H1 (cell line): ENCODE data around the gene UNK. TPM values are rescaled to one million over a fixed set of nuclear protein-coding genes. Genes with fewer than 3 reads are reported as not detected.

Experiments
- CTCF ChIA-PET: fragments of 300-600 bp; sonication (Branson Sonifier 250); formaldehyde crosslinking; loops from one replicate; lab custom pipeline; 2021; ENCODE audit not compliant: partially characterized antibody; lab: Charles Lee
- POLR2A ChIA-PET: fragments of 300-600 bp; sonication (Branson Sonifier 250); formaldehyde crosslinking; loops from one replicate; lab custom pipeline; 2021; ENCODE audit warnings: inconsistent platforms; ENCODE audit not compliant: partially characterized antibody; lab: Charles Lee
- DNase-seq, 2 experiments: peaks; one replicate each; pipeline versions ENCODE4 v3.0.0 to v3.0.0-alpha.2; 2010 to 2022; ENCODE audit warnings: low spot score in 2 of 2, low read depth in 1 of 2, mixed read lengths in 1 of 2
- FAIRE-seq: peaks from 2 replicates; lab custom pipeline; 2011; peaks lifted over from hg19 to GRCh38; lab: Jason Lieb, UNC
- H2AFZ ChIP-seq: 2 replicates; pipeline ENCODE4 v1.8.1; 2012; ENCODE audit warnings: low read length, inconsistent platforms
- H2AK5ac ChIP-seq: 2 replicates; pipeline ENCODE4 v1.6.1; 2013; ENCODE audit warnings: low read depth, low read length
- H2BK120ac ChIP-seq: replicated peaks from 2 replicates; pipeline ENCODE3; 2013; ENCODE audit warnings: low read depth, low read length, inconsistent platforms
- H2BK12ac ChIP-seq: 2 replicates; pipeline ENCODE4 v1.6.1; 2013; ENCODE audit warnings: low read depth, low read length
- H2BK15ac ChIP-seq: 2 replicates; pipeline ENCODE4 v1.6.1; 2013; ENCODE audit warnings: low read length
- H2BK20ac ChIP-seq: 2 replicates; pipeline ENCODE4 v1.6.1; 2013; ENCODE audit warnings: low read length
- H2BK5ac ChIP-seq: 2 replicates; pipeline ENCODE4 v1.6.1; 2013; ENCODE audit warnings: low read depth, low read length
- H3K14ac ChIP-seq: 2 replicates; pipeline ENCODE4 v1.6.1; 2013; ENCODE audit warnings: inconsistent platforms; ENCODE audit not compliant: insufficient read length
- H3K18ac ChIP-seq: 2 replicates; pipeline ENCODE4 v1.6.1; 2013; ENCODE audit warnings: low read length; ENCODE audit errors: extremely low read depth
- H3K23ac ChIP-seq: 2 replicates; pipeline ENCODE4 v1.6.1; 2013; ENCODE audit warnings: inconsistent platforms; ENCODE audit not compliant: insufficient read length
- H3K23me2 ChIP-seq: 2 replicates; pipeline ENCODE4 v1.6.1; 2013; ENCODE audit warnings: low read depth, low read length
- H3K27ac ChIP-seq: 2 replicates; pipeline ENCODE4 v1.6.1; 2011; ENCODE audit warnings: low read depth, low read length, inconsistent platforms
- H3K27me3 ChIP-seq, 4 experiments: replicated peaks in 1 of 4; 1 replicate in 1 of 4; 2 replicates in 3 of 4; pipeline versions ENCODE4 v1.6.1 to v1.8.1; 2011 to 2013; ENCODE audit warnings: low read length in 3 of 4, mild to moderate bottlenecking in 3 of 4, inconsistent platforms in 2 of 4, mixed read lengths in 2 of 4, moderate library complexity in 1 of 4; ENCODE audit not compliant: control insufficient read depth in 3 of 4, insufficient read depth in 3 of 4; ENCODE audit errors: extremely low read depth in 1 of 4
- H3K36me3 ChIP-seq, 4 experiments: 2 replicates each; pipeline versions ENCODE4 v1.6.1 to v1.8.1; 2011 to 2013; ENCODE audit warnings: mild to moderate bottlenecking in 4 of 4, low read length in 3 of 4, moderate library complexity in 2 of 4, control low read depth in 1 of 4, inconsistent platforms in 1 of 4; ENCODE audit not compliant: insufficient read depth in 4 of 4, control insufficient read depth in 2 of 4
- H3K4ac ChIP-seq: replicated peaks from 2 replicates; pipeline ENCODE3; 2013; ENCODE audit warnings: low read length, low read depth, mixed read lengths, inconsistent platforms; ENCODE audit not compliant: insufficient read length
- H3K4me1 ChIP-seq, 4 experiments: replicated peaks in 1 of 4; 1 replicate in 1 of 4; 2 replicates in 3 of 4; pipeline versions ENCODE4 v1.6.1 to v1.8.1; 2011 to 2013; ENCODE audit warnings: low read length in 3 of 4, inconsistent platforms in 2 of 4, mixed read lengths in 1 of 4; ENCODE audit not compliant: insufficient read depth in 4 of 4, control insufficient read depth in 3 of 4
- H3K4me2 ChIP-seq, 2 experiments: 2 replicates each; pipeline versions ENCODE4 v1.6.1 to v1.8.1; 2011 to 2013; ENCODE audit warnings: low read depth in 2 of 2, low read length in 2 of 2, control low read depth in 1 of 2, inconsistent platforms in 1 of 2, mild to moderate bottlenecking in 1 of 2; ENCODE audit not compliant: insufficient read depth in 1 of 2
- H3K4me3 ChIP-seq, 4 experiments: fragments of 200-600, 300-600 bp in 1 of 4; sonication (generic), shearing (Covaris generic), sonication (Bioruptor Twin) in 1 of 4; 2 replicates each; pipeline versions ENCODE4 v1.5.1 to v1.8.1; 2011 to 2016; ENCODE audit warnings: low read length in 4 of 4, low read depth in 3 of 4, control low read depth in 2 of 4, inconsistent platforms in 2 of 4, mild to moderate bottlenecking in 2 of 4, mixed read lengths in 1 of 4, moderate library complexity in 1 of 4; ENCODE audit not compliant: insufficient read depth in 2 of 4; ENCODE audit errors: extremely low read depth in 1 of 4
- H3K56ac ChIP-seq: replicated peaks from 2 replicates; pipeline ENCODE3; 2013; ENCODE audit warnings: low read depth, mild to moderate bottlenecking, mixed read lengths, low read length, inconsistent platforms; ENCODE audit not compliant: insufficient read length
- H3K79me1 ChIP-seq: 2 replicates; pipeline ENCODE4 v1.6.1; 2013; ENCODE audit warnings: low read depth, low read length, control low read depth
- H3K79me2 ChIP-seq, 2 experiments: 2 replicates each; pipeline versions ENCODE4 v1.6.1 to v1.8.1; 2012 to 2013; ENCODE audit warnings: low read length in 2 of 2, mild to moderate bottlenecking in 2 of 2, inconsistent platforms in 1 of 2; ENCODE audit not compliant: insufficient read depth in 2 of 2, control insufficient read depth in 1 of 2
- H3K9ac ChIP-seq, 4 experiments: replicated peaks in 1 of 4; 1 replicate in 1 of 4; 2 replicates in 3 of 4; pipeline versions ENCODE4 v1.6.1 to v1.8.1; 2011 to 2013; ENCODE audit warnings: low read depth in 3 of 4, low read length in 3 of 4, control low read depth in 2 of 4, mild to moderate bottlenecking in 2 of 4, moderate library complexity in 2 of 4, inconsistent platforms in 1 of 4; ENCODE audit errors: extremely low read depth in 1 of 4
- H3K9me3 ChIP-seq, 2 experiments: 2 replicates each; pipeline versions ENCODE4 v1.6.1 to v1.8.1; 2012 to 2013; ENCODE audit warnings: mild to moderate bottlenecking in 2 of 2, moderate library complexity in 2 of 2, control low read depth in 1 of 2, inconsistent platforms in 1 of 2, low read depth in 1 of 2, low read length in 1 of 2, mixed read lengths in 1 of 2; ENCODE audit not compliant: insufficient read depth in 2 of 2
- H4K20me1 ChIP-seq, 2 experiments: replicated peaks in 1 of 2; 2 replicates each; pipeline versions ENCODE3 to v1.8.1; 2011 to 2013; ENCODE audit warnings: inconsistent platforms in 2 of 2, low read length in 2 of 2, mild to moderate bottlenecking in 1 of 2; ENCODE audit not compliant: insufficient read depth in 2 of 2, control insufficient read depth in 1 of 2
- H4K5ac ChIP-seq: 2 replicates; pipeline ENCODE4 v1.6.1; 2013; ENCODE audit warnings: low read length, low read depth, mixed read lengths, inconsistent platforms; ENCODE audit not compliant: insufficient read length
- H4K8ac ChIP-seq: 2 replicates; pipeline ENCODE4 v1.8.0; 2013; ENCODE audit warnings: mild to moderate bottlenecking, moderate library complexity, low read length, inconsistent platforms; ENCODE audit not compliant: insufficient read depth; ENCODE audit errors: extremely low read depth
- H4K91ac ChIP-seq: replicated peaks from 2 replicates; pipeline ENCODE3; 2013; ENCODE audit warnings: low read length, mixed read lengths, inconsistent platforms; ENCODE audit not compliant: insufficient read length
- BCL11A ChIP-seq, 2 experiments: IDR thresholded peaks; one replicate each; pipeline ENCODE4 v1.6.1; 2011; ENCODE audit warnings: low read depth in 2 of 2, low read length in 2 of 2, mild to moderate bottlenecking in 2 of 2
- GABPA ChIP-seq: IDR thresholded peaks from 2 replicates; pipeline ENCODE4 v1.6.1; 2011; ENCODE audit warnings: mild to moderate bottlenecking, low read length, moderate library complexity, borderline replicate concordance; ENCODE audit not compliant: insufficient read depth
- GTF2F1 ChIP-seq: IDR thresholded peaks from 2 replicates; pipeline ENCODE4 v1.6.1; 2012; ENCODE audit warnings: low read depth, low read length, improper control_type of control experiment, borderline replicate concordance
- TEAD4 ChIP-seq: IDR thresholded peaks from 2 replicates; pipeline ENCODE4 v1.6.1; 2012; ENCODE audit warnings: low read depth, low read length, inconsistent platforms, mixed read lengths
- WGBS, 2 experiments: shearing (Covaris generic) in 1 of 2; methylation state at CpG; one replicate each; pipeline versions ENCODE4 v1.1.6 to v1.1.7; 2013 to 2015; ENCODE audit warnings: low lambda C conversion rate in 2 of 2, mixed read lengths in 2 of 2, inconsistent platforms in 1 of 2, low coverage in 1 of 2, missing lambda C conversion rate in 1 of 2; ENCODE audit not compliant: insufficient replicate concordance in 2 of 2, insufficient coverage in 1 of 2, insufficient read length in 1 of 2; ENCODE audit errors: extremely low coverage in 1 of 2, missing lambda C conversion rate in 1 of 2; 5-methylcytosine and 5-hydroxymethylcytosine counted together
- polyA plus RNA-seq, 7 experiments: library from polyadenylated mRNA; depleted of rRNA in 3 of 7; stranded (reverse) in 5 of 7; unstranded in 2 of 7; fragments of >200 nt in 5 of 7; fragments of 200-250 nt in 2 of 7; gene quantifications; 1 replicate in 5 of 7; 2 replicates in 1 of 7; 4 replicates in 1 of 7; pipeline versions ENCODE4 v1.2.1 to v1.2.3, GENCODE V29; 2011 to 2013; ENCODE audit warnings: missing spikeins in 2 of 7, mixed read lengths in 2 of 7
- total RNA-seq: library from RNA; stranded (reverse); fragmentation: NEBNext Ultra II Directional; extraction: Animal tissue kit (Norgen Biotek cat#: 25700); gene quantifications from 2 replicates; pipeline ENCODE4 v1.2.1, GENCODE V29; 2021

The UNK gene
- total and polyA plus RNA-seq, 2 of the 8 experiments (the other 6 are each of a cell fraction or from before 2014, with no cell fraction given), result 24.2 to 33.3 TPM

GRCh38 chr17:75849724-75850123, 65.1 kb downstream of the UNK start:
- Histone ChIP-seq H3K79me1 (peaks cover 10% of the 10 kb centered on the region; the same call in 1 of the 2 replicates), H3K36me3 (peaks cover 7 to 36% (median 28%) of the 10 kb centered on the region in 4 experiments), H4K8ac (no peak overlapping the region), H3K79me2 (peaks cover 3 to 9% of the 10 kb centered on the region in 2 experiments; a peak in 3 of 4 replicates), H3K18ac (no peak overlapping the region), H3K23me2 (no peaks in the 10 kb centered on the region), H2AK5ac (no peak overlapping the region), H2AFZ (no peak overlapping the region), H3K27ac (no peak overlapping the region), H2BK15ac (no peak overlapping the region), H3K23ac (no peak overlapping the region), H3K4me3 (no peak overlapping the region), H3K27me3 (no peaks in the 10 kb centered on the region), H3K56ac (no peak overlapping the region), H2BK5ac (no peak overlapping the region), H2BK12ac (no peak overlapping the region), H4K5ac (no peak overlapping the region), H3K9me3 (no peaks in the 10 kb centered on the region), H3K4me2 (no peak overlapping the region), H3K4ac (no peak overlapping the region), H2BK120ac (no peak overlapping the region), H3K9ac (no peak overlapping the region), H4K20me1 (peaks cover 4 to 5% of the 10 kb centered on the region in 2 experiments), H4K91ac (no peak overlapping the region), H3K14ac (no peak overlapping the region), H2BK20ac (no peak overlapping the region), H3K4me1 (peaks cover 0 to 11% (median 6%) of the 10 kb centered on the region in 4 experiments; a peak in 5 of 7 replicates)
- WGBS, 2 experiments, result 88% methylated on average over 8 of the region's 9 CpGs; no CpG with 5 or more reads in 1 of the 2 experiments
- FAIRE-seq (no peak), DNase-seq (no peak)
- CTCF ChIA-PET, result interaction anchor here (0.9 to 27.2 kb wide), 7 partner anchors 9 to 90 kb away, joined by 3 to 563 read pairs (median 8); partner anchors contain the start of gene WBP2
- POLR2A ChIA-PET, result interaction anchor here (0.7 to 2.7 kb wide), 8 partner anchors 10 to 55 kb away, joined by 3 to 6 read pairs (median 3); partner anchors contain the start of genes MRPL38 and TRIM47
- TF ChIP-seq TEAD4, result no peak
- no peak for TF ChIP-seq GABPA
- TF ChIP-seq BCL11A (IDR thresholded peaks at IDR 0.05; ENCODE audit: low read depth in 2 of 2, low read length in 2 of 2), result no peak
- no peak for TF ChIP-seq GTF2F1
